ENCODE data around the gene TMEM184A. TPM values are rescaled to one million over a fixed set of nuclear protein-coding genes. Genes with fewer than 3 reads are reported as not detected.

The TMEM184A gene
- total and polyA plus RNA-seq, 2 of the 8 experiments (the other 6 are each of a cell fraction or from before 2014, with no cell fraction given): 1.8 to 2.1 TPM

DNA sequence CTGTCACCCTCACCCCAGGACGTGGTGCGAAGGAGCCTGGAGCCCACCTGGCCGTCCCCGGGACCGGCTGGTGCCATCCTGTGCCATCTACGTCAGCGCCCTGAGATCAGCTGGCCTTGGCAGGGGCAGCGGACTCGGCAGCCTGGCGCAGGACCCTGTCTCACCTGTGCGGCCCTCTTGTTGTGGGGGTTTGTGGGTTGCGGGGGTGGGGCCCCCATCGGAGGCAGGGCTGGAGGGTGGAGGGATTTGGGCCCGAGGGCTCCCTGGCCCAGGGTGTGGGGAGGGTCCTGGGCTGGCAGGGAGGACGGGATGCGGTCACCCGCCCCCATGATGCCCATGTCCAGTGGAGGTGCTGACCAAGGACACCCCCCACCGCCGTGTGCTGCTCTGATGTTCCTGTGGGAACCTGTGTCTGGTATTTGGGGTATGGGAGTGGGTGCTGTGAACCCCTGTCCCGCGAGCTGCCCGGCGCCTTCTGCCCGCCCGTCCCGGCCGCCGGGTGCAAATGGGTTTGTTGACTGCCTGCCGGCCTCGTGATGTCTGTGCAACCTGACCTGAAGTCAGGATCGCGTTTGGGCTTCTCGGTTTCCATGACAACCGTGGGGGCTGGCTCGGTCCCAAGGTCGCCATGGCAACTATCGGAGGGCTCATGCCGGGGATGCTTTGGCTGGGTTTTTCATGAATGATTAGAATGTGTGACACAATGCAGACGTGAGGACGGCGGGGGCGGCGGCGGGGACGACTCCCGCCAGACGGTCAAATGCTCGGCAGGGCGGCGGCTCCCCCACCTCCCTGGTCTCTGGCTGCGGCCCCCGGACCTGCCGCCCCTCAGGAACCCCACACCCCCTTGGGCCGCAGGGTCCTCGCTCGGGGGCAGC lies 18.2 kb downstream of the TMEM184A start:
- no peak overlapping the region; the same call in 1 of the 2 replicates for H2AK5ac ChIP-seq (ENCODE audit: low read depth, low read length)
- H3K4ac ChIP-seq (replicated peaks; ENCODE audit: insufficient read length, low read depth, low read length): peak overlapping the region; percentile 38
- no peak overlapping the region for H2AFZ ChIP-seq (ENCODE audit: low read length)
- H3K4me3 ChIP-seq (ENCODE audit: extremely low read depth in 1 of 4, insufficient read depth in 2 of 4, low read depth in 3 of 4, low read length in 4 of 4): no peak overlapping the region; a peak in 1 of 8 replicates
- H3K27me3 ChIP-seq (replicated peaks in 1 of 4; ENCODE audit: control insufficient read depth in 3 of 4, extremely low read depth in 1 of 4, insufficient read depth in 3 of 4, low read length in 3 of 4): no peaks in the 10 kb centered on the region
- H3K4me1 ChIP-seq (replicated peaks in 1 of 4; ENCODE audit: control insufficient read depth in 3 of 4, insufficient read depth in 4 of 4, low read length in 3 of 4): peaks cover 9 to 33% (median 25%) of the 10 kb centered on the region in 4 experiments; a peak in 6 of 7 replicates
- no peak overlapping the region for H2BK15ac ChIP-seq (ENCODE audit: low read length)
- peaks cover 0 to 55% of the 10 kb centered on the region in 2 experiments; a peak in 3 of 4 replicates for H3K79me2 ChIP-seq (ENCODE audit: control insufficient read depth in 1 of 2, insufficient read depth in 2 of 2, low read length in 2 of 2)
- H2BK120ac ChIP-seq (replicated peaks; ENCODE audit: low read depth, low read length): no peak overlapping the region
- TF ChIP-seq BACH1 (IDR thresholded peaks at IDR 0.05; ENCODE audit: low read length) (no peak), TBP (IDR thresholded peaks at IDR 0.05; ENCODE audit: low read depth, low read length) (no peak)
- H3K56ac ChIP-seq (replicated peaks; ENCODE audit: insufficient read length, low read depth, low read length): no peak overlapping the region
- H3K23ac ChIP-seq (ENCODE audit: insufficient read length): no peak overlapping the region
- peaks cover 15 to 22% of the 10 kb centered on the region in 2 experiments for H4K20me1 ChIP-seq (replicated peaks in 1 of 2; ENCODE audit: control insufficient read depth in 1 of 2, insufficient read depth in 2 of 2, low read length in 2 of 2)
- DNase-seq (ENCODE audit: low read depth in 1 of 2, low spot score in 2 of 2): peak in 1 of 2 experiments; percentile 61
- H3K79me1 ChIP-seq (ENCODE audit: low read depth, low read length): peaks cover 17% of the 10 kb centered on the region
- ChIA-PET CTCF (ENCODE audit: partially characterized antibody) (interaction anchor here (0.7 to 3.7 kb wide), 6 partner anchors 10 to 105 kb away, joined by 3 to 18 read pairs (median 6); partner anchors contain the start of gene TMEM184A), POLR2A (ENCODE audit: partially characterized antibody) (interaction anchor here (0.9 to 1.1 kb wide), 3 partner anchors 8 to 63 kb away, joined by 3 read pairs; no protein-coding TSS in a partner anchor)
- no peak overlapping the region for H3K18ac ChIP-seq (ENCODE audit: extremely low read depth, low read length)
- no peak overlapping the region for H2BK20ac ChIP-seq (ENCODE audit: low read length)
- peak overlapping the region; percentile 97 for H4K91ac ChIP-seq (replicated peaks; ENCODE audit: insufficient read length, low read length)
- WGBS, 2 experiments (ENCODE audit: extremely low coverage in 1 of 2, insufficient coverage in 1 of 2, insufficient read length in 1 of 2, insufficient replicate concordance in 2 of 2, low coverage in 1 of 2, low lambda C conversion rate in 2 of 2, missing lambda C conversion rate in 1 of 2): 87% methylated on average over 37 of the region's 56 CpGs; no CpG with 5 or more reads in 1 of the 2 experiments
- no peak overlapping the region for H3K14ac ChIP-seq (ENCODE audit: insufficient read length)
- peak overlapping the region; percentile 47 for H3K27ac ChIP-seq (ENCODE audit: low read depth, low read length)
- peak overlapping the region; percentile 86 for H2BK5ac ChIP-seq (ENCODE audit: low read depth, low read length)
- peak overlapping the region; percentile 4 to 63; a peak in 2 of 4 replicates for H3K4me2 ChIP-seq (ENCODE audit: insufficient read depth in 1 of 2, low read depth in 2 of 2, low read length in 2 of 2)
- no peak overlapping the region for H4K5ac ChIP-seq (ENCODE audit: insufficient read length, low read depth, low read length)
- H3K9ac ChIP-seq (replicated peaks in 1 of 4; ENCODE audit: extremely low read depth in 1 of 4, low read depth in 3 of 4, low read length in 3 of 4): peak overlapping the region in 1 of 4 experiments; percentile 41; a peak in 1 of 7 replicates
- peaks cover 0 to 17% (median 0%) of the 10 kb centered on the region in 4 experiments; a peak in 4 of 8 replicates for H3K36me3 ChIP-seq (ENCODE audit: control insufficient read depth in 2 of 4, insufficient read depth in 4 of 4, low read length in 3 of 4)
- H2BK12ac ChIP-seq (ENCODE audit: low read depth, low read length): peak overlapping the region; percentile 84; the same call in 1 of the 2 replicates
- no peak for FAIRE-seq
- H3K9me3 ChIP-seq (ENCODE audit: insufficient read depth in 2 of 2, low read depth in 1 of 2, low read length in 1 of 2): no peaks in the 10 kb centered on the region
- H3K23me2 ChIP-seq (ENCODE audit: low read depth, low read length): no peaks in the 10 kb centered on the region
- peak overlapping the region; percentile 92; the same call in 1 of the 2 replicates for H4K8ac ChIP-seq (ENCODE audit: extremely low read depth, insufficient read depth, low read length)
